WTC11 (cell line): ENCODE results near the gene OR2F1.

Source experiments
- CREB1 ChIP-seq: sonication (generic); formaldehyde crosslinking; IDR thresholded peaks from 2 replicates; pipeline ENCODE4 v1.8.0; 2023; ENCODE audit warnings: mild to moderate bottlenecking, missing genetic modification reagents
- NR3C1 ChIP-seq: sonication (generic); formaldehyde crosslinking; conservative IDR thresholded peaks from 2 replicates; pipeline ENCODE4 v1.8.1; 2023; ENCODE audit warnings: low read depth, mild to moderate bottlenecking, missing genetic modification reagents
- ZNF121 ChIP-seq: sonication (generic); formaldehyde crosslinking; IDR thresholded peaks from 2 replicates; pipeline ENCODE4 v1.8.0; 2023; ENCODE audit warnings: missing genetic modification reagents
- TF ChIP-seq, protein P1 (sequence below): fragments of 200-600 bp; IDR thresholded peaks from 2 replicates; pipeline ENCODE4 v1.8.0; 2022; ENCODE audit warnings: antibody characterized with exemption

DNA sequence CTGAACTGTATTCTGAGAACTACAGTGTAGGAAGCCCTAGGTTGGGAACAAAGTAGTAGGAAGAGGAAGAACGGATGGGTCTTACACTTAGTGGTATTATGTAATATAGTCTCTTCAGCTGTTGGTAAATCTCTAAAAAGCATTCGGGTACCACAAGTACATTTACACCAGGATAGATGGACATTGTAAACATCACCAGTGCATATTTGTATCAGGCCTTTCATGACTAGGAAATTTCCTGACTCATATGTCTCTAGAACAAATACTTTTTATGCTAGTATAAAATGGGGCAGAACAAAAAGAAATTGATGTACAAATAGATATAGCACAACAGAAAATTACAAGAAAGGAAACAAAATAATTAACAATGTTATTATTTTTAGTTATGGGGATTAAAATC is 23.9 kb downstream of the OR2F1 start:
- TF ChIP-seq, protein P1, sequence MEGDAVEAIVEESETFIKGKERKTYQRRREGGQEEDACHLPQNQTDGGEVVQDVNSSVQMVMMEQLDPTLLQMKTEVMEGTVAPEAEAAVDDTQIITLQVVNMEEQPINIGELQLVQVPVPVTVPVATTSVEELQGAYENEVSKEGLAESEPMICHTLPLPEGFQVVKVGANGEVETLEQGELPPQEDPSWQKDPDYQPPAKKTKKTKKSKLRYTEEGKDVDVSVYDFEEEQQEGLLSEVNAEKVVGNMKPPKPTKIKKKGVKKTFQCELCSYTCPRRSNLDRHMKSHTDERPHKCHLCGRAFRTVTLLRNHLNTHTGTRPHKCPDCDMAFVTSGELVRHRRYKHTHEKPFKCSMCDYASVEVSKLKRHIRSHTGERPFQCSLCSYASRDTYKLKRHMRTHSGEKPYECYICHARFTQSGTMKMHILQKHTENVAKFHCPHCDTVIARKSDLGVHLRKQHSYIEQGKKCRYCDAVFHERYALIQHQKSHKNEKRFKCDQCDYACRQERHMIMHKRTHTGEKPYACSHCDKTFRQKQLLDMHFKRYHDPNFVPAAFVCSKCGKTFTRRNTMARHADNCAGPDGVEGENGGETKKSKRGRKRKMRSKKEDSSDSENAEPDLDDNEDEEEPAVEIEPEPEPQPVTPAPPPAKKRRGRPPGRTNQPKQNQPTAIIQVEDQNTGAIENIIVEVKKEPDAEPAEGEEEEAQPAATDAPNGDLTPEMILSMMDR = no peak
- TF ChIP-seq CREB1 (CRISPR knock-in tag) = no peak
- TF ChIP-seq ZNF121 (CRISPR knock-in tag) = no peak
- TF ChIP-seq NR3C1 (CRISPR knock-in tag) = no peak
